ENCODE results near the gene SMIM34.
"Not testable (repeated sequence)": the region's sequence is repeated elsewhere in the genome, so short reads cannot be mapped to it uniquely, and the experiment has no call there.

- not testable (repeated sequence) for TF ChIP-seq CTCF, POLR2A (IDR thresholded peaks at IDR 0.05)
These were observed 40.6 kb downstream of the SMIM34 start for GRCh38 chr21:34383138-34383537.
